Bronchial epithelial cell (primary cell): ENCODE results near the gene FAM76B. TPM values are rescaled to one million over a fixed set of nuclear protein-coding genes. Genes with fewer than 3 reads are reported as not detected.
"Not testable (repeated sequence)": the region's sequence is repeated elsewhere in the genome, so short reads cannot be mapped to it uniquely, and the experiment has no call there.

ENCODE experiments used
- DNase-seq: peaks from one replicate; pipeline ENCODE4 v3.0.0-alpha.2; 2010; ENCODE audit warnings: low read depth
- FAIRE-seq: peaks from 2 replicates; lab custom pipeline; 2011; peaks lifted over from hg19 to GRCh38; lab: Jason Lieb, UNC
- H3K27me3 ChIP-seq: 2 replicates; pipeline ENCODE4 v1.5.1; 2011; ENCODE audit warnings: low read length; ENCODE audit not compliant: control insufficient read depth, insufficient read depth
- H3K36me3 ChIP-seq: 2 replicates; pipeline ENCODE4 v1.5.1; 2011; ENCODE audit warnings: low read length; ENCODE audit not compliant: control insufficient read depth, insufficient read depth
- H3K4me3 ChIP-seq: 2 replicates; pipeline ENCODE4 v1.5.1; 2011; ENCODE audit warnings: mild to moderate bottlenecking, low read depth, low read length, control low read depth
- total RNA-seq: library from RNA; depleted of rRNA; stranded (reverse); fragments of >200 nt; gene quantifications from 2 replicates; pipeline ENCODE4 v1.2.1, GENCODE V29; 2014
- TF ChIP-seq, protein P1 (sequence below): IDR thresholded peaks from 2 replicates; pipeline ENCODE4 v1.5.1; 2011; ENCODE audit warnings: mild to moderate bottlenecking, moderate library complexity, low read length, control low read depth, inconsistent platforms; ENCODE audit not compliant: insufficient read depth, severe bottlenecking

Gene FAM76B
- total RNA-seq, 1 donor from 2014 or later = 22.9 TPM

DNA sequence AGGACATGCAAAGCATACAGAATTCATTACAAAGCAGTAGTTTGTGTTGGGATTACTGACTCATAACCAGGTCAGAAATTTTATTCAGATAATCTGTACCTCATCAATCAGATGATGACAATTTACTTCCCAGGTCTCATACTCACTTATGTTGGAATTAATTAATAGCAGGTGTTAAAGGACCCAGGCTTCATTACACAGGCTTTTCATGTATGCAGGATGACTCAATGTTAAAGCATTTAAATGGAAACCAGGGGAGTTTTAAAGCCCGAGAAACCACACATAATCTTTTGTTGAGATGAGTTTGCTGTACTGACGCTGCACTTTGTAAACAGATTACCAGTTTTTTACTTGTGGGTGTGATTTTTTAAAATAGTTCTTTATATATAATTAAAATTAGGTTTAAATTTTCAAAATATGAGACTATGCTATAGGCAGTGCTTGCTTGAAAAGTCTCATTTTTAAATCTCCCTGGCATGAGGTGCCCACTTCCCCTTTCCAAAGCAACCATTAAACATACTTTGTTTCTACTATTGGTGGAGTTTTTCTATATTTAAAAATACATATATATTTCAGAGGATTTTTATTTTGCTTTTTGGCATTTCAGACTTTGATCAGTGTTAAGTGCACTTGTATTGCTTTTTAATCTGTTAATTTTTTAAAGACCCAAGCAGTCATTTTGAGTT lies 41.8 kb upstream of the FAM76B start:
- H3K36me3 ChIP-seq = peaks cover 1% of the 10 kb centered on the region
- H3K27me3 ChIP-seq = no peaks in the 10 kb centered on the region
- H3K4me3 ChIP-seq = no peak overlapping the region
- peak; percentile 52 for DNase-seq
- TF ChIP-seq, protein P1, sequence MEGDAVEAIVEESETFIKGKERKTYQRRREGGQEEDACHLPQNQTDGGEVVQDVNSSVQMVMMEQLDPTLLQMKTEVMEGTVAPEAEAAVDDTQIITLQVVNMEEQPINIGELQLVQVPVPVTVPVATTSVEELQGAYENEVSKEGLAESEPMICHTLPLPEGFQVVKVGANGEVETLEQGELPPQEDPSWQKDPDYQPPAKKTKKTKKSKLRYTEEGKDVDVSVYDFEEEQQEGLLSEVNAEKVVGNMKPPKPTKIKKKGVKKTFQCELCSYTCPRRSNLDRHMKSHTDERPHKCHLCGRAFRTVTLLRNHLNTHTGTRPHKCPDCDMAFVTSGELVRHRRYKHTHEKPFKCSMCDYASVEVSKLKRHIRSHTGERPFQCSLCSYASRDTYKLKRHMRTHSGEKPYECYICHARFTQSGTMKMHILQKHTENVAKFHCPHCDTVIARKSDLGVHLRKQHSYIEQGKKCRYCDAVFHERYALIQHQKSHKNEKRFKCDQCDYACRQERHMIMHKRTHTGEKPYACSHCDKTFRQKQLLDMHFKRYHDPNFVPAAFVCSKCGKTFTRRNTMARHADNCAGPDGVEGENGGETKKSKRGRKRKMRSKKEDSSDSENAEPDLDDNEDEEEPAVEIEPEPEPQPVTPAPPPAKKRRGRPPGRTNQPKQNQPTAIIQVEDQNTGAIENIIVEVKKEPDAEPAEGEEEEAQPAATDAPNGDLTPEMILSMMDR = no peak
- FAIRE-seq = no peak

DNA sequence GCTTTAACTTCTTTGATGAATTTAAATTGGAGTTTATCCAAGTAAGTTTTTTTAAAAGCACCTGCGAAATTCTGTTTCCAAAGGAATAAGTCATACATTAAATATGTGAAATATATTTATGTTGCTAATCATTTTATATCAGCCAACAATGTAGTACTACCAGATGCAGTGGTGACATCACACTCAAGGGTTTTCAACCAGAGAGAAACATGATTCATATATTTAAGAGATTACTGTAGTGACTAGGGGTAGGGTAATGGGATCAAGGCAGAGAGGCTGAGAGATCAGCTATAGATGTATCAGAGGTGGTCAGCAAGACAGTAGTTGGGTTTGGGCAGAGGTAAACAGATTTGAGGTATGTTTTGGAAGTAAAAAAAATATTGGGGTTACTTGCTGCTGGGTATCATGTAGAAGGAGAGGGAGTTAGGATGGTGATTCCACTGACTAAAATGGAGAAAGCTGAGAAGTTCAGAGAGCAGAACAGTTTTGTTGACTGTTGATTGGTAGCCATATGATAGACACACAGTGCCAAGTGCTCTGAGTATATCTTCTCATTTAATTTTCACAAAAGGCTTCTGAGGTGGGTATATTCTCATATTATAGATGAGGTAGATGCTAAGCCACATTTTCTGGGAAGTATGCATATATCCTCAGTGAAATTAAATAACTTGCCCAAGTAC lies 40.1 kb upstream of the FAM76B start:
- H3K27me3 ChIP-seq = no peaks in the 10 kb centered on the region
- FAIRE-seq = no peak
- peak; percentile 27 for DNase-seq
- TF ChIP-seq, protein P1 = no peak
- H3K4me3 ChIP-seq = no peak overlapping the region
- H3K36me3 ChIP-seq = peaks cover 1% of the 10 kb centered on the region

DNA sequence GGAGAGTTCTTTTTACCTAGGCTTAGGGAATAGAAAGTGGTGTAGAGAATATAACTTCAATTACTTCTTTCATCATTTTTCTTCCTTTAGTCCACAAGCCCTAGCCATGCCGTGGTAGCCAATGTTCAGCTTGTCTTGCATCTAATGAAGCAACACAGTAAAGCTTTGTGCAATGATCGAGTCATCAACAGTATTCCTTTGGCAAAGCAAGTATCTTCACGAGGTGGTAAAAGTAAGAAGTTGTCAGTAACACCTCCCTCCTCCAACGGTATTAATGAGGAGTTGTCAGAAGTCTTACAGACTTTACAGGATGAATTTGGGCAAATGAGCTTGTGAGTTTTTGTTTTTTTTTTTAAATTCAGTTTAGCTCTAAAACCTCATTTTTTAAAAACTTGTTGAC lies 38.1 kb upstream of the FAM76B start:
- Histone ChIP-seq H3K36me3 (no peaks in the 10 kb centered on the region), H3K27me3 (no peaks in the 10 kb centered on the region), H3K4me3 (no peak overlapping the region)
- FAIRE-seq = no peak
- TF ChIP-seq, protein P1 = no peak
- peak; percentile 18 for DNase-seq

DNA sequence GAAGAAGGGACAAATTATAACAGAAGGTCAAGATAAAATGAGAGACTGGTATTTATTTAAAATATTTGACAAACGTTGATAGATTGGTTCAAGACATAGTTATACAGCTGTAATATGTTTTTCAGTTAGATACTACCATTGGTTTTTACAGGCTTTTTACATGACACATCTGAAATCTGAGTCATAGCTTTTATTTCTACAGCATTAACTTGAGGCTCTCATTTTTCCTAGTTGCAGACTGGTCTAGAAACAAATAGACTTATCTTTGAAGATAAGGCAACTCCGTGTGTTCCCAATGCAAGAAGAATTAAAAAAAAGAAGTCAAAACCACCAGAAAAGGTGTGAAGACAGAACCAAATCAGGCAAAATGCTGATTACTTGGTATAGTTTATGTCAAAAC lies 32.1 kb upstream of the FAM76B start:
- H3K27me3 ChIP-seq = no peaks in the 10 kb centered on the region
- DNase-seq = peak; percentile 55
- FAIRE-seq = no peak
- TF ChIP-seq, protein P1 = no peak
- no peak overlapping the region for H3K4me3 ChIP-seq
- peaks cover 2% of the 10 kb centered on the region for H3K36me3 ChIP-seq

DNA sequence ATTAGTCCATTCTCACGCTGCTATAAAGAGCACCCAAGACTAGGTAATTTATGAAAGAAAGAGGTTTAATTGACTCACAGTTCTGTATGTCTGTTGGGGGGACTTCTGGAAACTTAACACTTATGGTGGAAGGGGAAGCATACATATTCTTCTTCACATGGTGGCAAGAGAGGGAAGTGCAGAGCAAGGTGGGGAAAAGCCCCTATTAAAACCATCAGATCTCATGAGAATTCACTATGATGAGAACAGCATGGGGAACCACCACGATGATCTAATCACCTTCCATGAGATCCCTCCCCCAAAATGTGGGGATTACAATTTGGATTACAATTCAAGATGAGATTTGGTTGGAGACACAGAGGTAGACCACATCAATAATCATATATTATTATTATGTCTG lies 26.5 kb upstream of the FAM76B start:
- no peak for DNase-seq
- FAIRE-seq = no peak
- TF ChIP-seq, protein P1 = no peak
- Histone ChIP-seq H3K36me3 (peaks cover 2% of the 10 kb centered on the region), H3K27me3 (no peaks in the 10 kb centered on the region), H3K4me3 (no peak overlapping the region)

DNA sequence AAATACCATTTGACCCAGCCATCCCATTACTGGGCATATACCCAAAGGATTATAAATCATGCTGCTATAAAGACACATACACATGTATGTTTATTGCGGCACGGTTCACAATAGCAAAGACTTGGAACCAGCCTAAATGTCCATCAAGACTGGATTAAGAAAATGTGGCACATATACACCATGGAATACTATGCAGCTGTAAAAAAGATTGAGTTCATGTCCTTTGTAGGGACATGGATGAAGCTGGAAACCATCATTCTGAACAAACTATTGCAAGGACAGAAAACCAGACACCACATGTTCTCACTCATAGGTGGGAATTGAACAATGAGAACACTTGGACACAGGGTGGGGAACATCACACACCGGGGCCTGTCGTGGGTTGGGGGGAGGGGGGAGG lies 21.5 kb upstream of the FAM76B start:
- not testable (repeated sequence) for H3K27me3 ChIP-seq, H3K36me3 ChIP-seq, H3K4me3 ChIP-seq, DNase-seq, FAIRE-seq

DNA sequence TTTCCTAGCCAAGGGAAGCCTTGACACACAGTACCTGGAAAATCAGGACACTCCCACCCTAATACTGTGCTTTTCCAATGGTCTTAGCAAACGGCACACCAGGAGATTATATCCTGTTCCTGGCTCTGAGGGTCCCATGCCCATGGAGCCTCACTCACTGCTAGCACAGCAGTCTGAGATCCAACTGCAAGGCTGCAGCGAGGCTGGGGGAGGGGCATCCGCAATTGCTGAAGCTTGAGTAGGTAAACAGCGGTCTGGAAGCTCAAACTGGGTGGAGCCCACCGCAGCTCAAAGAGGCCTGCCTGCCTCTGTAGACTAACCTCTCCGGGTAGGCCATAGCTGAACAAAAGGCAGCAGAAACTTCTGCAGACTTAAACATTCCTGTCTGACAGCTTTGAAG lies 16.9 kb upstream of the FAM76B start:
- not testable (repeated sequence) for FAIRE-seq, H3K4me3 ChIP-seq, H3K36me3 ChIP-seq, DNase-seq, H3K27me3 ChIP-seq
